Adrenal gland (tissue), 12 donors: ENCODE results near the gene TMCC3. TPM values are rescaled to one million over a fixed set of nuclear protein-coding genes. Genes with fewer than 3 reads are reported as not detected.
"Not testable (repeated sequence)": the region's sequence is repeated elsewhere in the genome, so short reads cannot be mapped to it uniquely, and the experiment has no call there.

Experiments
- DNase-seq, 7 donors: peaks; one replicate each; pipeline ENCODE4 v3.0.0-alpha.2; 2019 to 2020
- H3K27ac ChIP-seq, 5 donors: fragments of 200-600 bp; sonication (generic) in 4 of 5; 1 replicate in 3 of 5; 2 replicates in 2 of 5; pipeline versions ENCODE4 v1.5.1 to v1.8.0; 2016 to 2020; ENCODE audit warnings: mild to moderate bottlenecking in 1 of 5
- H3K27me3 ChIP-seq: fragments of 200-600 bp; 2 replicates; pipeline ENCODE4 v1.8.0; 2021
- H3K36me3 ChIP-seq, 2 donors: fragments of 200-600 bp; replicated peaks in 1 of 2; 1 replicate in 1 of 2; 2 replicates in 1 of 2; pipeline versions ENCODE4 v1.5.1 to v1.8.0; 2018 to 2022
- H3K4me1 ChIP-seq, 2 donors: fragments of 200-600 bp; replicated peaks in 1 of 2; 1 replicate in 1 of 2; 2 replicates in 1 of 2; pipeline versions ENCODE4 v1.5.1 to v1.8.0; 2018 to 2021
- H3K4me3 ChIP-seq, 4 donors: fragments of 200-600 bp; sonication (generic) in 3 of 4; one replicate each; pipeline ENCODE4 v1.5.1; 2016 to 2018
- H3K9me3 ChIP-seq, 3 donors: fragments of 200-600 bp; sonication (generic) in 1 of 3; replicated peaks in 1 of 3; 1 replicate in 2 of 3; 2 replicates in 1 of 3; pipeline versions ENCODE4 v1.5.1 to v1.8.0; 2016 to 2021
- POLR2A ChIP-seq, 2 donors: fragments of 450-650 bp; IDR thresholded peaks; one replicate each; pipeline ENCODE4 v1.6.1; 2017; ENCODE audit warnings: antibody characterized with exemption in 2 of 2, mild to moderate bottlenecking in 2 of 2, moderate library complexity in 1 of 2
- WGBS, 4 donors: extraction: QIAGEN DNeasy Blood & Tissue Kit in 2 of 4; methylation state at CpG; one replicate each; pipeline versions ENCODE4 v1.1.5 to v1.1.7; 2013 to 2017; 5-methylcytosine and 5-hydroxymethylcytosine counted together
- intact Hi-C, 2 donors: fragments of 100-400 bp; cut with DNase I; formaldehyde crosslinking; loops; one replicate each; pipeline versions ENCODE4 v1.14.1 to v1.15.0; 2022 to 2023
- polyA plus RNA-seq, 3 donors: library from polyadenylated mRNA; stranded (reverse); fragments of 200-250 nt in 2 of 3; fragments of 350-450 nt in 1 of 3; fragmentation: Illumina TruSeq in 1 of 3; extraction: RNeasy Lipid Tissue Mini Kit (QIAGEN cat#74804) in 1 of 3; gene quantifications; one replicate each; pipeline ENCODE4 v1.2.3, GENCODE V29; 2013 to 2014
- total RNA-seq, 9 donors: library from RNA; depleted of rRNA in 4 of 9; stranded (reverse); fragments of >200 nt in 4 of 9; fragments of 120-200 nt in 1 of 9; fragmentation: NEBNext Ultra II Directional in 1 of 9; extraction: Animal tissue kit (Norgen Biotek cat#: 25700) in 1 of 9; gene quantifications; one replicate each; pipeline versions ENCODE4 v1.1.0 to v1.2.4, GENCODE V29; 2013 to 2023
- TF ChIP-seq, protein P1 (sequence below), 6 experiments: fragments of 450-650 bp in 4 of 6; fragments of 200-600 bp in 2 of 6; sonication (generic) in 1 of 6; IDR thresholded peaks; 1 replicate in 5 of 6; 2 replicates in 1 of 6; pipeline versions ENCODE4 v1.5.1 to v1.8.0; 2016 to 2021; ENCODE audit warnings: antibody characterized with exemption in 6 of 6, mild to moderate bottlenecking in 2 of 6, moderate library complexity in 1 of 6
- donor health status: healthy with polysubstance abuse.
- donor health status: Bipolar disorder and iron deficiency.
- donor health status: DM: yes; HTN: yes; CAD: no.
- donor health status: DM: no; HTN: no; CAD: no.
- donor health status: DM: no; HTN: no; CAD: no.
- donor health status: DM: yes; HTN: yes; CAD: no.

The TMCC3 gene
- total and polyA plus RNA-seq, 12 donors: 1.2 to 13.4 (median 6.7) TPM

DNA sequence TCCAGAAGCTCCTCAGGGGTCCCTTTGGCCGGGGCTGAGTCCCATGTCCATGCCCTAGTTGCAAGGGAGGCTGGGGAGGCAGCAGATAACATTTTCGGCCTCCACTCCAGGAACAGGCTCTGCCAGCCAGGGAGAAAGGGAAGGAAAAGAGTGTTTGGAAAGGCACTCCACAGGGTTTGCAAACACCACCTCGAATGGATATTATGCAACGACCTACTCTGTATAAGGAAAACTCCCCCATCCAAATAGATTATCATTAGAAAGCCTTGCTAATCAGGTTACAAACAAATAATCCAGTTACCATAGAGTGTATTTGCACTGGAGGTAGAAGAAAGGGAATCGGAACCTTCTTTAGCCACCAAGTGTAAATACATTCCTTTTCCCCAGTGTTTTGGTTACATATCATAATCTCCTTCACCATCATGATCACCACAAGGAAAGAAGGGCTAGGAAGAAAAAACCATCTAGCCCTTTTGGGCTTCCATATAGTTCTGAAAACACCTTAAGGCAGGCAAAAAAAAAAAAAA lies 40.4 kb downstream of the TMCC3 start:
- H3K4me1 ChIP-seq: peaks cover 0 to 4% of the 10 kb centered on the region in 2 donors
- no peaks in the 10 kb centered on the region for H3K36me3 ChIP-seq
- TF ChIP-seq, protein P1, sequence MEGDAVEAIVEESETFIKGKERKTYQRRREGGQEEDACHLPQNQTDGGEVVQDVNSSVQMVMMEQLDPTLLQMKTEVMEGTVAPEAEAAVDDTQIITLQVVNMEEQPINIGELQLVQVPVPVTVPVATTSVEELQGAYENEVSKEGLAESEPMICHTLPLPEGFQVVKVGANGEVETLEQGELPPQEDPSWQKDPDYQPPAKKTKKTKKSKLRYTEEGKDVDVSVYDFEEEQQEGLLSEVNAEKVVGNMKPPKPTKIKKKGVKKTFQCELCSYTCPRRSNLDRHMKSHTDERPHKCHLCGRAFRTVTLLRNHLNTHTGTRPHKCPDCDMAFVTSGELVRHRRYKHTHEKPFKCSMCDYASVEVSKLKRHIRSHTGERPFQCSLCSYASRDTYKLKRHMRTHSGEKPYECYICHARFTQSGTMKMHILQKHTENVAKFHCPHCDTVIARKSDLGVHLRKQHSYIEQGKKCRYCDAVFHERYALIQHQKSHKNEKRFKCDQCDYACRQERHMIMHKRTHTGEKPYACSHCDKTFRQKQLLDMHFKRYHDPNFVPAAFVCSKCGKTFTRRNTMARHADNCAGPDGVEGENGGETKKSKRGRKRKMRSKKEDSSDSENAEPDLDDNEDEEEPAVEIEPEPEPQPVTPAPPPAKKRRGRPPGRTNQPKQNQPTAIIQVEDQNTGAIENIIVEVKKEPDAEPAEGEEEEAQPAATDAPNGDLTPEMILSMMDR (IDR thresholded peaks at IDR 0.05): no peak
- no peak for TF ChIP-seq POLR2A (IDR thresholded peaks at IDR 0.05)
- no peak for DNase-seq
- H3K9me3 ChIP-seq: no peaks in the 10 kb centered on the region
- intact Hi-C loops: no loop called here
- WGBS, 4 donors: 82 to 93% (median 88%) methylated on average over 5 of the region's 5 CpGs
- no peak overlapping the region for H3K4me3 ChIP-seq
- no peak overlapping the region for H3K27ac ChIP-seq
- no peaks in the 10 kb centered on the region for H3K27me3 ChIP-seq

DNA sequence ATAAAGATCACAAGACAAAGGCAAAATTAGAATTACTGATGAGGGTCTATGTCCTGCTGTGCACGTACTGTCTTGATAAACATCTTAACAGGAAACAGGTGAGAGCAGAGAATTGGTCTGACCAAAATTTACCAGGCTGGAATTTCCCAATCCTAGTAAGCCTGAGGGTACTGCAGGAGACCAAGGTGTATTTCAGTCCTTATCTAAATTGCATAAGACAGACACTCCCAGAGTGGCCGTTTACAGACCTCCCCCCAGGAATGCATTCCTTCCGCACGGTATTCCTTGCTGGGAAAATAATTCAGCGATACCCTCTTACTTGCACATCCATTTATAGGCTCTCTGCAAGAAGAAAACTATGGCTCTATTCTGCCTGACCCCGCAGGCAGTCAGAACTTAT lies 43.5 kb downstream of the TMCC3 start:
- H3K27ac ChIP-seq, H3K9me3 ChIP-seq, H3K4me1 ChIP-seq, H3K27me3 ChIP-seq, H3K4me3 ChIP-seq, DNase-seq, H3K36me3 ChIP-seq, intact Hi-C loops: not testable (repeated sequence)
- WGBS, 4 donors: 93 to 95% (median 94%) methylated on average over 6 of the region's 6 CpGs

DNA sequence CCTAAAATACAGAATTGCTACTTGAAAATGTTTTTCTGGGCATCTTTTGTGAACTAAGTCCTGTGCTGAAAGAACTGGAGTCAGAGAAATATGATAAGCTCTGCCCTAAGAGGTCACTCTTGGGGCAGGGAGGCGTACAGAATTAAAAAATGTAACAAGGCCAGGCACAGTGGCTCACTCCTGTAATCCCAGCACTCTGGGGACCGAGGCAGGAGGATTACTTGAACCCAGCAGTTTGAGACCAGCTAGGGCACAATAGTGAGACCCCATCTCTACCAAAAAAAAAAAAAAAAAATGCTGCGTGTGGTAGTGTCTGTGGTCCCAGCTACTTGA lies 46.0 kb downstream of the TMCC3 start:
- no peak overlapping the region for H3K4me3 ChIP-seq
- no peak for DNase-seq
- H3K9me3 ChIP-seq: no peaks in the 10 kb centered on the region
- 45 to 74% (median 50%) methylated on average over 3 of the region's 3 CpGs for WGBS, 4 donors
- H3K4me1 ChIP-seq: peaks cover 0 to 7% of the 10 kb centered on the region in 2 donors
- intact Hi-C loops: no loop called here
- peak overlapping the region in 1 of 5 donors; percentile 3 for H3K27ac ChIP-seq
- TF ChIP-seq POLR2A (IDR thresholded peaks at IDR 0.05): no peak
- TF ChIP-seq, protein P1 (IDR thresholded peaks at IDR 0.05): no peak
- H3K27me3 ChIP-seq: no peaks in the 10 kb centered on the region
- no peaks in the 10 kb centered on the region for H3K36me3 ChIP-seq

DNA sequence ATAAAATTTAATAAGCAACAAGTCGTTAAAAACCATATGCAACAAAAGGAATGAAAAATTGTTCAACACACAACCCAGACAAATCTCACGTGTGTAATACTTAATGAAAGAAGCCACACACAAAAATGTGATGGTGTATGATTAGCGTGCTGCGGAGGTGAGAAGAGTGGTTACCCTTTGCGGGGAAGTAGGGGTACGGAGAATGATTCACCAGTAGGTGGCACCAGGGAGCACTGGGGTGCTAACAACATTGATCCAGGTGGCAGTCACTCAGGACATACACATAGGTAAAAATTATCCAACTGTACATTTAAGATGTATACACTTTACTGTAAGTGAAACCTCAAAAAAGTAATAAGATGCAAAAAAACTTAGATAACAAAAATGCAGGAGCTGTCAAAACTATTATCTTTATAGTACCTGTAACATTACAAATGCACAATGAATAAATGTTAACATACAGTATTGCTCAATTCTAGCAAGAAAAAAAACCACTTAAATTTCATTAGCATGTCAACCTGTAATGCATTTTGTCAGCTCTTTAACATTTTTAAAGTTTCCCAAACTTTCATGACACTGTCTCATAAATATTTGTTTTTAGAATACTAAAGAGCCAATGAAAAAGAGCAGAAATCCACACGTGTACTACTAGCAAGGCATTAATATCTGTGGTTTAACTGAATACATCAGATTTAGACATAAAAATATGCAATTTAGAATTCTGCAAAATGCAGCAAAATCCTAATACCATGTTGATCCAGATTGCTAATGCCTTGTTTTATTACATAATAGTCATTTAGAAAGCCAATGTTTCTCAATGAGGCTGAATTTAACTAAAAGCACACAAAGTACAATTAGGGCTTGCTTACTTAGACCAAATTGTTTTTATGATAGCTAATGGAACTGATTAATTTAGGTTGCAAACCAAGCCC lies 46.7 kb downstream of the TMCC3 start:
- intact Hi-C loops: no loop called here
- H3K9me3 ChIP-seq: no peaks in the 10 kb centered on the region
- H3K27ac ChIP-seq: peak overlapping the region in 1 of 5 donors; percentile 3
- H3K36me3 ChIP-seq: no peaks in the 10 kb centered on the region
- H3K27me3 ChIP-seq: no peaks in the 10 kb centered on the region
- 73 to 83% (median 77%) methylated on average over 7 of the region's 7 CpGs for WGBS, 4 donors
- peak in 5 of 7 donors; percentile 17 to 43 (median 29) for DNase-seq
- no peak overlapping the region for H3K4me3 ChIP-seq
- H3K4me1 ChIP-seq: peaks cover 0 to 7% of the 10 kb centered on the region in 2 donors
- no peak for TF ChIP-seq POLR2A (IDR thresholded peaks at IDR 0.05)
- TF ChIP-seq, protein P1 (IDR thresholded peaks at IDR 0.05): peak; percentile 20 to 65 (median 48)
